Stimulated activated CD4-positive, alpha-beta T cell treated with anti-CD3 and anti-CD28 coated beads, Interleukin-1b, Interleukin-23, amount 100 ng/mL, for 4 hours (primary cell): ENCODE data around the gene C6orf163.

Experiments
- DNase-seq, 2 donors: peaks; one replicate each; pipeline ENCODE4 v3.0.0-alpha.2; 2020; ENCODE audit warnings: low read depth in 2 of 2

C6orf163 gene

DNA sequence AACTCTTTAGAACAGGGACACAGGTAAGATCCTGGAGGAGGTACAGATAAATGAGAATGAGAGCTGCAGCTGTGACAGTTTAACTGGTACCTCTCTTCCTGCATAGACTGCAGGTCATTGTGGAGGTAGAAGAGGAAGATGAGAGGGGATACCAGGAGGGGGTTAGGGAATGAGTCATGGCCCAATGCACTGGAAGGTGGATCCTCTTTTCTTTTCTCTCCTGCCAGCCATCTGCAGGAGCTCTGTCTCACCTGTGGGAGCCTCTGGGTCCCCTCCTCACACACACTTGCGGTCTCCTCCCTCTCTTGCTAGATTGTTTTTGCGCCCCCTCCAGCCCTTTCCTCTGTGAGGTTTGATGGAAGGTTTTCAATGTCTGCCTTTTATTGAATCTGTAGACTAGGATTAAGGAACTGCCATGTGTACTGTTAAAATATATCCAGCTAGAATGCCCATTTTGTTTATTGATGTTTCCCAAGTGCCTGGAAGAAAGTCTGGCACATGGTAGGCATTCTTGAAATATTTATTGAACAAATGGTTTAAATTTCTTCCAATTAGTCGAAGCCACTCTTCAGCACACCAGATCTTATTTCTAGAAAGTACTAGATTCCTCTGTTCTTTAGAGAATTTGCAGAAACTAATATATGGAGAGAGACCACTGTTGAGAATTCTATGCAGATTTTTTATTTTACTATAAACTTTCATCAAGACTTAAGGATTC, 13.0 kb downstream of the C6orf163 start:
- no peak for DNase-seq

DNA sequence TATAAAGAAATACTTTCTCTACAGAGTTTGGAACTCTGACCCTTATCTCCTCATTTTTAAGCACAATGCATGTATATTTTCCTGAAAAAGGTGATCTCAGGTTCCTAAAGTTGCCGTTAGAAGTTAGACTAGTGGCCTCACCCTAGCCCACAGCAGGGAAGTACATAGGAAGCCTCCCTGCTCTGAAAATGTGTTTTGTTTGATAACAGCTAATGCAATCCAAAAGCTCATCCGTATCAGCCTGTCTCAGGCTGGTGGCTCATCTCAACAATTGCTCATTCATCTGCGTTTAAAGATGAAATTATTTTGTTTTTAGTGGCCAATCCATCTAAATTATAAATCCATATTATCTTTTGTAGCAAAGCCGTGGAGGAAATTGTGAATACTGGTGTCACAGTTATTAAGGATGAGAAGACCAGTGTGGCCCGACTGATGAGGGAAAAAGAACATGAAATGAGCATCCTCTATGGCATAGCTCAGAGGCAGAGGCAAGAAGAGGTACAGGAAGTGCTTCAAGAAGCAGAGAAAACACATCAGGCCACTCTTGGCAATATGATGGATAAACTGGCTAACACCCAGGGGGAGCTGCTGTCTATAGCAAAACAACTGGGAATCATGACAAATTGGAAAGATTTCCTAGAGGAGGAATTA, 20.1 kb downstream of the C6orf163 start:
- no peak for DNase-seq

DNA sequence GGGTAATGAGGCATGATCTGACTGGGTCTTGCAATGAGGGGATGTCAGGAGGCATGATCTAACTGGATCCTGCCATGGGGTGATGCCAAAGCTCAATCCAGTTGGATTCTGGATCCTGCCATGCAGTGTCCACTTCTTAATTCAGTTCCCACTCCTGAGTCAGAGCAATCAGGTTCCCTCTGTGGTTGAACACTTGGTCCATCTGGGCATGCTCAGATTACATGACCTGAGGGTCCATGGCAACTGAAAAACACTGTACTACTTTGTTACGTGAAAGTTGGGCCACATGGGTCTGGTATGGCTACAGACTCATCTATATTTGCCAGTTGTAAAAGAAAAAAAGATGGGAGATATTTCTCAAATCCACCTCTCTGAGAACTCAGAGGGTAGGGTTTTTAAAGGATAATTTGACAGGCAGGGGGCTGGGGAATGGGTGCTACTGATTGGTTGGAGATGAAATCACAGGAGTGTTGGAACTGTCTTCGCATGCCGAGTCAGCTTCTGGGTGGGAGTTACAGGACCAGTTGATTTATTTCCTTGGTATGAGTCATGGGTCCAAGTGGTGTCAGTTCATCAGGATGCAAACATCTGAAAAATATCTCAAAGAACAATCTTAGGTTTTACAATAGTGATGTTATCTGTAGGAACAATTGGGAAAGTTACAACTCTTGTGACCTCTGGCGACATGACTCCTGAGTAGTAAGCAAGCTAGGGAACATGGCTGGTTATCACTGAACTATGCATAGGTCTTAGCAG, 21.6 kb downstream of the C6orf163 start:
- no peak for DNase-seq

DNA sequence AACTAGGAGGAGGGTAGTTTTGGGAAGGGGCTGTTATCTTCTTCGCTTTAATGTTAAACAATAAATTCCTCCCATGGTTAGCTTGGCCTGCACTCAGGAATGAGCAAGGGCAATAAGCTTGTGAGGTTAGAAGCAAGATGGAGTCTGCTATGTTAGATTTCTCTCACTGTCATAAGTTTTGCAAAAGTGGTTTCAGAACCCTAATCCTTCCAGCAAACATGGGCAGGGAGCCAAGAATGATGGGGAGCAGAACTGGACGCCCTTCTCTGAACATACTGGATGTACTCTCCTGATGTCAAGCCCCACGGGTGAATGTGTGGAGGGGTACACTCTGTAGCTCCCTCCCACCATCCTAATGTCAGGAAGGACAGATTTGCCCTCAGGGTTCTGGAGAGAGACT, 22.3 kb downstream of the C6orf163 start:
- no peak for DNase-seq

DNA sequence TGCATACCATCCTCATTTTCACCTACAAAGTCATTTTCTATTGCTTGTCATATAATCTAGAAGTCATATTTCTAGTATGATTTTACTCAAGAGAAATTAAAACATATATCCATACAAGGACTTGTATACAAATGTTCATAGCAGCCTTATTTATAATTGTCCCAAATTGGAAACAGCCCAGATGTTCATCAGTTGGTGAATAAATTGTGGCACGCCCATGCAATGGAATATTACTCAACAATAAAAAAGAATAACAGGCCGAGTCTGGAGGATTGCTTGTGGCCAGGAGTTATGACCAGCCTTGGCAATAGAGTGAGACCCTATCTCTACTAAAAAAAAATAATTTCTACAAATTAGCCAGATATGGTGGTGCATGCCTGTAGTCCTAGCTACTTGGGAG, 28.8 kb downstream of the C6orf163 start:
- no peak for DNase-seq

DNA sequence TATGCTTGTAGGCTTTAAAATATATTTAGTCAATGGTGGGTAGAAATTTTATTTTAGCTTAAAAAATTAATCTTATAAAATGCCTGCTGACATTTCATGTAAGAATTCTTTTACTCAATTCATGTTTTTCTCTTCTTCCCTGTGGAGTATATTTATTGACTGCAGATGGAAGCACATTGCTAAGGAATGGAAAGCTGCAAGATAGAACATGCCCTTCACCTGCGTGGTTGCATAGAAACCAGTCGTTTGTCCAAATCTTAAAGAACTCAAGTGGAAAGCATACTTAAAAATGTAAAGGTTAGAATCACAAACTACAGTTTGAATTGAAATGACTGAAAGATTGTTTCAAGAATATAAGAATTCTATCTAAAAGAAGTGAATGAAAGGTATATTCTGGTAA, 30.7 kb downstream of the C6orf163 start:
- no peak for DNase-seq

DNA sequence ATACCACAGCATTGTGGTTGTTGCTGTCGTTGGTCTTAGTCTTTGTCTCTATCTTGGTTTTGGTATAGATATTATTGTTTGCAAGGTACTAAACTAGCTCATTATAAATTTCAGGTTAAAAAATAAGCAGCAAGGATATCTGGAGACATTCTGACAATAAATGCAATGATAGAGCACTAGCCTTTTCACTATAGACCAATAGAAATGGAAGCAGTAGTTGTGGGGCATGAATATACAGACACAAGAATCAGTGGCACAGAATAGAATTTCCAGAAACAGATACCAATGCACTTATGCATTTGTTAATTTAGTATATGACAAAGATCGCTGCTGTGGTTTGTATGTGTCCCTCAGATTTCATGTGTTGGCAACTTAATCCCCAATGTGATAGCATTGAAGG, 32.0 kb downstream of the C6orf163 start:
- DNase-seq = no peak

DNA sequence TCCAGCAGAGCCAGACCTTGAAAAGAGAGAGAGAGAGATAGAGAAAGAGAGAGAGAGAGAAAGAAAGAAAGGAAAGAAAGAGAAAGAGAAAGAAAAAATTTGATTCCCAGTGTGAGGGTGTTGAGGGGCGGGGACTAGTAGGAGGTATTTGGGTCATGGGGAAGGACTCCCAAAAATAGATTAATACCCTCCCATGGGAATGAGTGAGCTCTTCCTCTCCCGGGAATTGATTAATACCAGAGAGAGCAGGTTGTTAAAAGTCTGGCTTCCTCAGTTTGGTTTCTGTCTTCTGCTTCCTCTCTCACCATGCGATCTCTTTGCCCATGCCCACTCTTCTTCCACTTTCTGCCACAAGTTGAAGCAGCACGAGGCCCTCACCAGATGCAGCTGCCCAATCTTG, 34.3 kb downstream of the C6orf163 start:
- DNase-seq = no peak

DNA sequence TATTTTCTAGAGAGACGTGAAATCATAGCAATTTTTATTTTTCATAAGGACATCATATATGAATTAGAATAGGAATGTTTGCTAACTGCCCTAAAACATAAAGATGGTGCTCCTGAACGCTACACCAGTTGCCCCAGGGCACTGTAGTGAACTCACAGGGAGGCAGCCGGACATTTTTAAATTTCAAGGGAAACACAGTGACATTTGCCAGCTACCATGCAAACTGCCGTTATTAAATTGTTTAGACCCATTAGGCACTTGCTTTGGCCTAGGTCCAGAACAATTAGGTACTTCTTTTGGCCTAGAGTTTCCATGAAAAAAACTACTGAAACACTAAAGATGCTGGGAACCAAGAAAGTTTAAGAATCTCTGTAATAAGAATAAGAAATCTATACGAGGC, 38.2 kb downstream of the C6orf163 start:
- DNase-seq = no peak

DNA sequence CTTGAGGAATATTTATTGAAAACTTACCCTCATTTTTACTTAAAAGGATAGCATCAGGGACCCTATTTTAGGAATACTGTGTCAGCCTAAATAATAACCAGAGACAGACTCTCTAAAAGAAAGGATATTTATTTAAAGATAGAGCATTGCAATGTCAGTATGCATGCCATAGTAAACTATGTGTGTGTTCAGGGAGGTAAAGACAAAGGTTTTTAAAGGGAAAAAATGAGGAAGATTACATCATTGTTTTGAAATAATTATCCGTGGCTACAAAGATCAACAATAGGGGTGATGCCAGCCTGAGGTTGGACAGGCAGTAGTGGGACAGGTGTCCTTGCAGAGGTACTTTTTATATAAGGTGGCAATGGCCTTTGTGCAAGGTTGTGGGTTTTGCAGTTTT, 39.4 kb downstream of the C6orf163 start:
- DNase-seq = no peak

DNA sequence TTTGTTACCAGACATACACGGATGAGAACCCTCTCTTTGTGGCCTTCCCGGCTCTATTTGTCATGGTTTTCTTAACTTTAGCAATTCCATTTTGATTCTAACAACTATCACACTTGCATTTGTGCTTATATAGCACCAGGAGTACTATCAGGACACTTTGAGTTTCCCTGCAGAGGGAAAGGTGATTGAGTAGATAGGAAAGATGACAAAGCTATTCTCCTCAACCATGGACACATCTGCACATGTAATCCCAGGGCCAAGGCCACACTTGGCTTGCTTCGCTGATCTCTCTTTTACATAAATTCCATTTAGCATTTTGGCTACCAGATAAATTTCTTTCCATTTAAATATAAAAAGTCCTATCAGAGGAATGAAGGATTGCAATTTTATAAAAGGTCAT, 39.8 kb downstream of the C6orf163 start:
- no peak for DNase-seq

DNA sequence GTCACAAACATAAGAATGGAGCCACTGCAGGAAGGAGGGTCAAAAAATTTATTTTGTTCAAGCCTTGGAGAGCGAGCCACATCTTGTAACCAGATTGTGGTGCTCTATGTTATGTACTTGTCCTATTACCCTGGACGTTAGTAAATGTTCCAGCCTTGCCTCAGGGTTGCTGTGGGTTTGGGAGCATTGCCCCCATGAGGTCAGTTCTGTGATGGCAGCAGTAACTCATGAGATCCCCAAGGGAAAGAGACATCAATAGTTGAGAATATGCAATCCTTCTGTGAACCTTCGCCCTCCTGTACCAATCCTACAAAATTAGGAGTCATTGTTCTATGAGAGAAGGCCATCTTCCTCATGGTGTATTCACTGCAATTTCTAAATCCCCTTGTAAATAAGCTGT, 46.7 kb downstream of the C6orf163 start:
- no peak for DNase-seq

DNA sequence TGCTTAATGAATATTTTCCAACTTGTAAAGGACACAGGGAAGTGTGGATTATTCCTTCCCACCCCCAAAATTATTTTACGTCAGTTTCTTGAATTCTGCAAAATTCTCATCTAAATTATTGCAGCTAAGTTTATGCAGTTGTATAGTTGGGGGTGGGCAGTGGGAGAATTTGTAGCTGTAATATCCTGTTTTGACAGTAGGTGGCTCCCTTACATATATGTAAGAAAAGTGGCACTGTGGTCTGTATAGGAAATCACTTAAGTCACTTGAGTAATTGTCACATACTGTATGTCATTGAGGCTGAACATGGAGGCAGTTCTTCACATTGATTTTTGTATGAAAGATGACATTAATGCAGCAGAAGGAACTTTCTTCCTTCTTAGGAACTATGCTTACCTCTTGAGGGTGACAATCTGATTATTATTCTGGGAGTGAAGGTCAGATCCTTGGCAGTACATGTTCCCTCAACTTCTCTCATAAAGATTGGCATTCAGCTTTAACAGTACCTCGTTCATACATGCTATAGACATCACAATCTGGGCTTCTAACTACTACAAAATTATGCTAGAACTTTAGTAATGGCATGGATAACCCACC, 48.5 kb downstream of the C6orf163 start:
- DNase-seq = peak in 1 of 2 donors; percentile 34

DNA sequence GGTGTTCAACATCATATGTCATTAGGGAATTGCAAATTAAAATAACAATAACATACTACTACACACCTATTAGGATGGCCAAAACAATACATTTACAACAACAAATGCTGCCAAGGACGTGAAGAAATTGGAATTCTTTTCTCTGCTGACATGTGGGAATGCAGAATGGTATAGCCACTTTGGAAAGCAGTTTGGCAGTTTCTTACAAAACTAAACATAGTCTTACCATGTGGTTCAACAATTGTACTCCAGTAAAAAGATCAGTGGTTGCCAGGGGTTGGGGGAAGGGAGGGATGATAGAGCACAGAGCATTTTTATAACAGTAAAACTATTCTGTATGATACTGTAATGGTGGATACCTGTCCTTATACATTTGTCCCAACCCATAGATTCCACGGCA, 50.8 kb downstream of the C6orf163 start:
- no peak for DNase-seq

DNA sequence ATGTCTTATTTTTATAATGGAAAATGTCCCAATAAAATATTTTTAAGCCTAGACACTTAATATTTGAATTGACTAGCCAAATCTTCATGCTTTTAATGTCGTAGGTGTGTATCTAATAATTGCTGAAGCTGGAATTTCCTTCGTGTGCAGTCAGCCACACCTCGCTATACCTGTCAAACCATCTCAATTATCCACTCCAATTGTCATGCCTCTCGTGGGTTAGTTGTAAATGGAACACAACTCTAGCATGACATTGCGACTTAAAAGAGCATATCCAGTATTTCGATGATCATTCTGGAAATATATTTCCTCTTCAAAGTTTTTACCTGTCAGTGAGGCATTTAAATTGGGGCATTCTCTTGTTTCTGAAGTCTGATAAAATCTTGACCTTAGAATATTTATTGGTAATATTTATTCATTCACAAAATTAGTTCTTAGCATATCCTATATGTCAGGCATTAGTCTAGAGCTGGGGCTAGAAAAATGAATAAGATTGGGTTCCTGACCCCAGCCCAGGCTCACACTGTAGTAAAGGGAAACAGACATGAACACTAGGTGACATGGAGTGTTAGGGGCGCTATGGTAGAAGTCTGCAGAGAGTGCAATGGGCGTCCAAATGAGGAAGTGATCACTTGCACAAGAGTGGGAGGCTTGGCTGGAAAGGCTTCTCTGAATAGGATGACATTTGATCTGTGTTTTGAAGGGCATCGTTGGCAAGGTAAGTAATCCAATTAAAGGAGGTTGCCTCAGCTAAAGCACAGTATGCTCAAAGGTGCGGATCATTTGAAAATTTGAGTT, 52.2 kb downstream of the C6orf163 start:
- no peak for DNase-seq

DNA sequence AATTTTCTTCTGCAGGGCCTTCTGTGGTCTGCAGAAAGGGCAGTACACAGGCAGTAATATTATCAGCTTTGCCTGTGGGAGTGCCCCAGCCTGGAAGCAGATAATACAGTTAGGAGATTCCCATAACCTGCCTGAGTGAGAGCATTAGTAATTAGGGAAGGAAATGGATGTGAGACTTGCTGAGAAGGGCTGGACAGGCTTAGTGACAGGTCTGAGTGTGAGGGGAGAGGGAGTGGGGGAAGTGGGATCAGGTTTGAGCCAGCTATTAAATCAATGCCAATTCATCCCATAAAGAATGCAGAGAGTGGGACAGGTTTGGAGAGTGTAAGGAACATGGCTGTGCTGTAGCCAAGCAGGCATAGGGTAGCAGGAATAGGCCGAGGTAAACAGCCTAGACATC, 53.0 kb downstream of the C6orf163 start:
- DNase-seq = no peak

DNA sequence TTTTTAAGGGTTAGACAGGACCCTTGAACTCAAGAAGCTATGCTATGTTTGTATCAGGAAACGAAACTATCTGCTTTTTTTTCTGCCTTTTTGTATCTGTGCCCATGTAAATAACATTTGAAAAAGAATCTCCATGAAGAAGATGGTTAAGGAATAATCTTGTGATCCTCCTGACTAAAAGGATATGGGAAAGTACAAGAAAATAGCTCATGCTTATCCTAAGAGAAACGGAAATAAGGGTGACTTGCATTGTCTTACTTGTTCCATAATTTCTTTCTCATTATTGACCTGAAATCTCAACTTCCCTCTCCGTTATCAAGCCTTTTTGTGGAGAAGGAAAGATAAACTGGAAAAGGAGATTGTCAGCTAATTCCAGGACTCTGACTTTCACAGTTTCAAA, 57.2 kb downstream of the C6orf163 start:
- no peak for DNase-seq

DNA sequence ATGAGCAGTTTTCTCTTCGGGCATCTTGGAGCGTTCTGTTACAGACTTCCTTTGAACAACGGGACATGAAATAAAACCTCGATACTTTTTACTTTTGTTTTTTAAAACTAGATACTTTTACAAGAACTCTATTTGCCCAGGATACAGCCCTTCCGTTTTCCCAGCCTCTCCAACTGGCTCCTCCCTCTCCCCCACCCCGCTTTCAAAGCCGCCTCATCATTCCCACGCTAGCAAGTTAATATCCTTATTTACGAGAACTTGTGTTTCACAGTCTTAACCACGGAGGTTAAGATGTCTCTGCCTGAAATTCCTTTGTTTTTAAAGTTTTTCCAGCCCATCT, 62.9 kb downstream of the C6orf163 start:
- DNase-seq = peak in 1 of 2 donors; percentile 0

DNA sequence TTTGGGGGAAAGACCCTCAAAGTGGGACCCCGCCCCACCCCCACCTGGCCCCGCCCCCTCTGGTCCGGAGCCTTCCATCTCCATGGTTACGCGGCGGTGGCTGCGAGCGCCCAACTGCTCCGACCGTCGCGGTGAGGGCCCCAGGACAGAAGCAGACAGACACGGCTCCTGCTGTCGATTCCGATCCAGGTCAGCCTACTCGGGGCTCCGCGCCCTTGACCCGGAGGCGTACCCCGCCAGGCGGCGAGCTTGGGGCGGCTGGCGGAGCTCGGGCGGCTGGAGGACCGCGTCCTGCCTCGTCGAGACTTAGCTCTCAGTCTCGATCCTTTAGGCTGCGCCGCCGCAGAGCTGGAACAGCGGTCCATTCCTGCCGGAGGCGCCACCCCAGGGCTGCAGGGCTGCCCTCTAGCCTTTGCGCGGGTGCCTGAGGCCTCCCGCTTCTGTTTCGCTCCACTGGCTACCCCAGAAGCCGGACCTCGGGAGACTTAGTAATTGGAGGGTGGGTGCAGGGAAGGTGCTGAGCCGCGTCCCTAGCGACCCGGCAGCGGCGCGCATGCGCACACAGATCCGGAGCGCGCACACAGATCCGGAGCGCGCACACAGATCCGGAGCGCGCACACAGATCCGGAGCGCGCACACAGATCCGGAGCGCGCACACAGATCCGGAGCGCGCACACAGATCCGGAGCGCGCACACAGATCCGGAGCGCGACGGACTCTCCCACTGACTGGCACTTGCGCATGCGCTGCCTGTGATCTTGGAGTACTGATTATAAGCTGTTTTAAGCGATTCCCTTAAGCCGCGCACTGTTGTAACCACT, 63.5 kb downstream of the C6orf163 start, which contains the start of gene CFAP206:
Gene CFAP206, plus strand, starts transcription at position 72 of the 820 bp plus-strand sequence. CDS start 1,868 bp downstream, outside the sequence.
- peak; percentile 66 to 68 for DNase-seq

DNA sequence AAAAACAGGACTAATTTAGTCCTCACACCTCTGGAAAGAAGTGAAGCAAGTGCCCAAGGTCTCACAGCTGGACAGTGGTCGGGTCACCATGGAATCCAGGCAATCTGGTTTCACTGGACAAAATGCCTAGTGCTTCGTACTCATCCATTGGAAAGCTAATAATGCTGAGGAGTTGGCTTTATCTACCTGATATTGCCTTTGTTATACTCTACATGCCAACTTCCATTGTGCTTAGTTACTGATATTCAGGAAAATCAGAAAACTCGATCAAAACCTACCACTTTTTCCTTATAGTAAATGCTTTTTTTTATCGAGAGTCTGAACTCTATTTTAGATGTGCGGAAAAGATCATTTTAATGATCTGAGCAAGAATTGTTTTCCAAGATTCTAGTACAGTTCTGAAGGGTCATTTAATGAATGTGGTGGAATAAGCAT, 64.1 kb downstream of the C6orf163 start:
- DNase-seq = no peak
